H1 (cell line): ENCODE results near the gene CASK. TPM values are rescaled to one million over a fixed set of nuclear protein-coding genes. Genes with fewer than 3 reads are reported as not detected.

Source experiments
- CTCF ChIA-PET: fragments of 300-600 bp; sonication (Branson Sonifier 250); formaldehyde crosslinking; loops from one replicate; lab custom pipeline; 2021; ENCODE audit not compliant: partially characterized antibody; lab: Charles Lee
- POLR2A ChIA-PET: fragments of 300-600 bp; sonication (Branson Sonifier 250); formaldehyde crosslinking; loops from one replicate; lab custom pipeline; 2021; ENCODE audit warnings: inconsistent platforms; ENCODE audit not compliant: partially characterized antibody; lab: Charles Lee
- DNase-seq, 2 experiments: peaks; one replicate each; pipeline versions ENCODE4 v3.0.0 to v3.0.0-alpha.2; 2010 to 2022; ENCODE audit warnings: low spot score in 2 of 2, low read depth in 1 of 2, mixed read lengths in 1 of 2
- FAIRE-seq: peaks from 2 replicates; lab custom pipeline; 2011; peaks lifted over from hg19 to GRCh38; lab: Jason Lieb, UNC
- H2AFZ ChIP-seq: 2 replicates; pipeline ENCODE4 v1.8.1; 2012; ENCODE audit warnings: low read length, inconsistent platforms
- H2AK5ac ChIP-seq: 2 replicates; pipeline ENCODE4 v1.6.1; 2013; ENCODE audit warnings: low read depth, low read length
- H2BK120ac ChIP-seq: replicated peaks from 2 replicates; pipeline ENCODE3; 2013; ENCODE audit warnings: low read depth, low read length, inconsistent platforms
- H2BK12ac ChIP-seq: 2 replicates; pipeline ENCODE4 v1.6.1; 2013; ENCODE audit warnings: low read depth, low read length
- H2BK15ac ChIP-seq: 2 replicates; pipeline ENCODE4 v1.6.1; 2013; ENCODE audit warnings: low read length
- H2BK20ac ChIP-seq: 2 replicates; pipeline ENCODE4 v1.6.1; 2013; ENCODE audit warnings: low read length
- H2BK5ac ChIP-seq: 2 replicates; pipeline ENCODE4 v1.6.1; 2013; ENCODE audit warnings: low read depth, low read length
- H3K14ac ChIP-seq: 2 replicates; pipeline ENCODE4 v1.6.1; 2013; ENCODE audit warnings: inconsistent platforms; ENCODE audit not compliant: insufficient read length
- H3K18ac ChIP-seq: 2 replicates; pipeline ENCODE4 v1.6.1; 2013; ENCODE audit warnings: low read length; ENCODE audit errors: extremely low read depth
- H3K23ac ChIP-seq: 2 replicates; pipeline ENCODE4 v1.6.1; 2013; ENCODE audit warnings: inconsistent platforms; ENCODE audit not compliant: insufficient read length
- H3K23me2 ChIP-seq: 2 replicates; pipeline ENCODE4 v1.6.1; 2013; ENCODE audit warnings: low read depth, low read length
- H3K27ac ChIP-seq: 2 replicates; pipeline ENCODE4 v1.6.1; 2011; ENCODE audit warnings: low read depth, low read length, inconsistent platforms
- H3K27me3 ChIP-seq, 4 experiments: replicated peaks in 1 of 4; 1 replicate in 1 of 4; 2 replicates in 3 of 4; pipeline versions ENCODE4 v1.6.1 to v1.8.1; 2011 to 2013; ENCODE audit warnings: low read length in 3 of 4, mild to moderate bottlenecking in 3 of 4, inconsistent platforms in 2 of 4, mixed read lengths in 2 of 4, moderate library complexity in 1 of 4; ENCODE audit not compliant: control insufficient read depth in 3 of 4, insufficient read depth in 3 of 4; ENCODE audit errors: extremely low read depth in 1 of 4
- H3K36me3 ChIP-seq, 4 experiments: 2 replicates each; pipeline versions ENCODE4 v1.6.1 to v1.8.1; 2011 to 2013; ENCODE audit warnings: mild to moderate bottlenecking in 4 of 4, low read length in 3 of 4, moderate library complexity in 2 of 4, control low read depth in 1 of 4, inconsistent platforms in 1 of 4; ENCODE audit not compliant: insufficient read depth in 4 of 4, control insufficient read depth in 2 of 4
- H3K4ac ChIP-seq: replicated peaks from 2 replicates; pipeline ENCODE3; 2013; ENCODE audit warnings: low read length, low read depth, mixed read lengths, inconsistent platforms; ENCODE audit not compliant: insufficient read length
- H3K4me1 ChIP-seq, 4 experiments: replicated peaks in 1 of 4; 1 replicate in 1 of 4; 2 replicates in 3 of 4; pipeline versions ENCODE4 v1.6.1 to v1.8.1; 2011 to 2013; ENCODE audit warnings: low read length in 3 of 4, inconsistent platforms in 2 of 4, mixed read lengths in 1 of 4; ENCODE audit not compliant: insufficient read depth in 4 of 4, control insufficient read depth in 3 of 4
- H3K4me2 ChIP-seq, 2 experiments: 2 replicates each; pipeline versions ENCODE4 v1.6.1 to v1.8.1; 2011 to 2013; ENCODE audit warnings: low read depth in 2 of 2, low read length in 2 of 2, control low read depth in 1 of 2, inconsistent platforms in 1 of 2, mild to moderate bottlenecking in 1 of 2; ENCODE audit not compliant: insufficient read depth in 1 of 2
- H3K4me3 ChIP-seq, 4 experiments: fragments of 200-600, 300-600 bp in 1 of 4; sonication (generic), shearing (Covaris generic), sonication (Bioruptor Twin) in 1 of 4; 2 replicates each; pipeline versions ENCODE4 v1.5.1 to v1.8.1; 2011 to 2016; ENCODE audit warnings: low read length in 4 of 4, low read depth in 3 of 4, control low read depth in 2 of 4, inconsistent platforms in 2 of 4, mild to moderate bottlenecking in 2 of 4, mixed read lengths in 1 of 4, moderate library complexity in 1 of 4; ENCODE audit not compliant: insufficient read depth in 2 of 4; ENCODE audit errors: extremely low read depth in 1 of 4
- H3K56ac ChIP-seq: replicated peaks from 2 replicates; pipeline ENCODE3; 2013; ENCODE audit warnings: low read depth, mild to moderate bottlenecking, mixed read lengths, low read length, inconsistent platforms; ENCODE audit not compliant: insufficient read length
- H3K79me1 ChIP-seq: 2 replicates; pipeline ENCODE4 v1.6.1; 2013; ENCODE audit warnings: low read depth, low read length, control low read depth
- H3K79me2 ChIP-seq, 2 experiments: 2 replicates each; pipeline versions ENCODE4 v1.6.1 to v1.8.1; 2012 to 2013; ENCODE audit warnings: low read length in 2 of 2, mild to moderate bottlenecking in 2 of 2, inconsistent platforms in 1 of 2; ENCODE audit not compliant: insufficient read depth in 2 of 2, control insufficient read depth in 1 of 2
- H3K9ac ChIP-seq, 4 experiments: replicated peaks in 1 of 4; 1 replicate in 1 of 4; 2 replicates in 3 of 4; pipeline versions ENCODE4 v1.6.1 to v1.8.1; 2011 to 2013; ENCODE audit warnings: low read depth in 3 of 4, low read length in 3 of 4, control low read depth in 2 of 4, mild to moderate bottlenecking in 2 of 4, moderate library complexity in 2 of 4, inconsistent platforms in 1 of 4; ENCODE audit errors: extremely low read depth in 1 of 4
- H3K9me3 ChIP-seq, 2 experiments: 2 replicates each; pipeline versions ENCODE4 v1.6.1 to v1.8.1; 2012 to 2013; ENCODE audit warnings: mild to moderate bottlenecking in 2 of 2, moderate library complexity in 2 of 2, control low read depth in 1 of 2, inconsistent platforms in 1 of 2, low read depth in 1 of 2, low read length in 1 of 2, mixed read lengths in 1 of 2; ENCODE audit not compliant: insufficient read depth in 2 of 2
- H4K20me1 ChIP-seq, 2 experiments: replicated peaks in 1 of 2; 2 replicates each; pipeline versions ENCODE3 to v1.8.1; 2011 to 2013; ENCODE audit warnings: inconsistent platforms in 2 of 2, low read length in 2 of 2, mild to moderate bottlenecking in 1 of 2; ENCODE audit not compliant: insufficient read depth in 2 of 2, control insufficient read depth in 1 of 2
- H4K5ac ChIP-seq: 2 replicates; pipeline ENCODE4 v1.6.1; 2013; ENCODE audit warnings: low read length, low read depth, mixed read lengths, inconsistent platforms; ENCODE audit not compliant: insufficient read length
- H4K8ac ChIP-seq: 2 replicates; pipeline ENCODE4 v1.8.0; 2013; ENCODE audit warnings: mild to moderate bottlenecking, moderate library complexity, low read length, inconsistent platforms; ENCODE audit not compliant: insufficient read depth; ENCODE audit errors: extremely low read depth
- H4K91ac ChIP-seq: replicated peaks from 2 replicates; pipeline ENCODE3; 2013; ENCODE audit warnings: low read length, mixed read lengths, inconsistent platforms; ENCODE audit not compliant: insufficient read length
- CEBPB ChIP-seq: IDR thresholded peaks from 2 replicates; pipeline ENCODE4 v1.6.1; 2012; ENCODE audit warnings: low read depth, low read length
- SIN3A ChIP-seq, 2 experiments: IDR thresholded peaks in 1 of 2; conservative IDR thresholded peaks in 1 of 2; 2 replicates each; pipeline ENCODE4 v1.6.1; 2011 to 2012; ENCODE audit warnings: low read length in 2 of 2, improper control_type of control experiment in 1 of 2, low read depth in 1 of 2, mild to moderate bottlenecking in 1 of 2
- WGBS, 2 experiments: shearing (Covaris generic) in 1 of 2; methylation state at CpG; one replicate each; pipeline versions ENCODE4 v1.1.6 to v1.1.7; 2013 to 2015; ENCODE audit warnings: low lambda C conversion rate in 2 of 2, mixed read lengths in 2 of 2, inconsistent platforms in 1 of 2, low coverage in 1 of 2, missing lambda C conversion rate in 1 of 2; ENCODE audit not compliant: insufficient replicate concordance in 2 of 2, insufficient coverage in 1 of 2, insufficient read length in 1 of 2; ENCODE audit errors: extremely low coverage in 1 of 2, missing lambda C conversion rate in 1 of 2; 5-methylcytosine and 5-hydroxymethylcytosine counted together
- polyA plus RNA-seq, 7 experiments: library from polyadenylated mRNA; depleted of rRNA in 3 of 7; stranded (reverse) in 5 of 7; unstranded in 2 of 7; fragments of >200 nt in 5 of 7; fragments of 200-250 nt in 2 of 7; gene quantifications; 1 replicate in 5 of 7; 2 replicates in 1 of 7; 4 replicates in 1 of 7; pipeline versions ENCODE4 v1.2.1 to v1.2.3, GENCODE V29; 2011 to 2013; ENCODE audit warnings: missing spikeins in 2 of 7, mixed read lengths in 2 of 7
- total RNA-seq: library from RNA; stranded (reverse); fragmentation: NEBNext Ultra II Directional; extraction: Animal tissue kit (Norgen Biotek cat#: 25700); gene quantifications from 2 replicates; pipeline ENCODE4 v1.2.1, GENCODE V29; 2021

The CASK gene
- total and polyA plus RNA-seq, 2 of the 8 experiments (the other 6 are each of a cell fraction or from before 2014, with no cell fraction given), result 21.6 to 55.1 TPM

GRCh38 chrX:41666251-41666650, 257.1 kb downstream of the CASK start:
- Histone ChIP-seq H3K4me1 (no peaks in the 10 kb centered on the region), H2AK5ac (no peak overlapping the region), H2AFZ (no peak overlapping the region), H4K91ac (no peak overlapping the region), H3K4me2 (no peak overlapping the region), H3K4ac (no peak overlapping the region), H3K4me3 (no peak overlapping the region), H4K5ac (no peak overlapping the region), H4K8ac (no peak overlapping the region), H3K36me3 (peaks cover 0 to 3% (median 0%) of the 10 kb centered on the region in 4 experiments; a peak in 3 of 8 replicates), H4K20me1 (no peaks in the 10 kb centered on the region), H3K18ac (no peak overlapping the region), H3K14ac (no peak overlapping the region), H2BK120ac (no peak overlapping the region), H3K79me2 (no peaks in the 10 kb centered on the region), H2BK12ac (no peak overlapping the region), H3K23ac (no peak overlapping the region), H3K9me3 (no peaks in the 10 kb centered on the region), H3K23me2 (no peaks in the 10 kb centered on the region), H2BK5ac (no peak overlapping the region), H3K27ac (no peak overlapping the region), H2BK15ac (no peak overlapping the region), H3K27me3 (no peaks in the 10 kb centered on the region), H3K56ac (no peak overlapping the region), H2BK20ac (no peak overlapping the region), H3K9ac (no peak overlapping the region), H3K79me1 (no peaks in the 10 kb centered on the region)
- 100% methylated on average over 1 of the region's 1 CpG; no CpG with 5 or more reads in 1 of the 2 experiments for WGBS, 2 experiments
- DNase-seq, result no peak
- FAIRE-seq, result no peak
- ChIA-PET CTCF (interaction anchor here (0.9 to 1.0 kb wide), 2 partner anchors 8 to 93 kb away, joined by 3 read pairs; no protein-coding TSS in a partner anchor), POLR2A (no interaction called here)
- TF ChIP-seq CEBPB (peak; percentile 4; the same call in 1 of the 2 replicates), SIN3A (conservative IDR thresholded peaks at IDR 0.05 in 1 of 2, IDR thresholded peaks at IDR 0.05 in 1 of 2; ENCODE audit: low read depth in 1 of 2, low read length in 2 of 2) (no peak)
